OCI-LY3 (cell line): ENCODE measurements around the gene CFAP251.
A peak's percentile ranks its signal among the peaks of the same experiment; 100 is the strongest.

ENCODE experiments used
- H2AFZ ChIP-seq: fragments of 200-600, 300-600 bp; shearing (Covaris generic); 2 replicates; pipeline ENCODE4 v1.6.0; 2014; ENCODE audit warnings: antibody characterized with exemption, low read depth, low read length
- H3K27ac ChIP-seq: fragments of 200-600, 300-600 bp; sonication (generic); 2 replicates; pipeline ENCODE4 v1.5.1; 2014; ENCODE audit warnings: mild to moderate bottlenecking, low read length, moderate library complexity, mixed read lengths
- H3K27me3 ChIP-seq: fragments of 200-600, 300-600 bp; sonication (generic); 2 replicates; pipeline ENCODE4 v1.6.1; 2014; ENCODE audit warnings: low read depth, low read length, mixed read lengths
- H3K36me3 ChIP-seq: fragments of 200-600, 300-600 bp; sonication (generic); replicated peaks from 2 replicates; pipeline ENCODE3; 2014; ENCODE audit warnings: low read depth, low read length, mixed read lengths
- H3K4me1 ChIP-seq: fragments of 300-600, 200-600 bp; sonication (generic); 2 replicates; pipeline ENCODE4 v1.6.1; 2014; ENCODE audit warnings: low read length, mixed read lengths
- H3K4me2 ChIP-seq: fragments of 200-600, 300-600 bp; sonication (generic); 2 replicates; pipeline ENCODE4 v1.6.1; 2014; ENCODE audit warnings: low read length, mixed read lengths
- H3K4me3 ChIP-seq: fragments of 300-600, 200-600 bp; sonication (generic); 2 replicates; pipeline ENCODE4 v1.5.1; 2014; ENCODE audit warnings: antibody characterized with exemption, mild to moderate bottlenecking, low read length, moderate library complexity
- H3K79me2 ChIP-seq: fragments of 300-600, 200-600 bp; shearing (Covaris generic); 2 replicates; pipeline ENCODE4 v1.6.1; 2014; ENCODE audit warnings: mild to moderate bottlenecking, low read length, mixed read lengths
- H3K9ac ChIP-seq: fragments of 300-600, 200-600 bp; shearing (Covaris generic); 2 replicates; pipeline ENCODE4 v1.6.0; 2014; ENCODE audit warnings: mild to moderate bottlenecking, low read length, moderate library complexity
- H3K9me3 ChIP-seq: fragments of 200-600, 300-600 bp; shearing (Covaris generic); 2 replicates; pipeline ENCODE4 v1.6.1; 2014; ENCODE audit warnings: low read length, mixed read lengths; ENCODE audit not compliant: insufficient read depth
- H4K20me1 ChIP-seq: fragments of 200-600, 300-600 bp; sonication (generic); 2 replicates; pipeline ENCODE4 v1.6.1; 2016; ENCODE audit warnings: low read length, mixed read lengths; ENCODE audit not compliant: insufficient read depth
- EZH2phosphoT487 ChIP-seq: fragments of 200-600 bp; shearing (Covaris generic); IDR thresholded peaks from 2 replicates; pipeline ENCODE4 v1.6.1; 2018; ENCODE audit warnings: antibody characterized with exemption, mixed run types, low read depth
- TF ChIP-seq, protein P1 (sequence below): fragments of 200-600, 300-600 bp; sonication (generic); IDR thresholded peaks from 2 replicates; pipeline ENCODE4 v1.5.1; 2014; ENCODE audit warnings: antibody characterized with exemption, low read length, low read depth

Gene CFAP251

DNA sequence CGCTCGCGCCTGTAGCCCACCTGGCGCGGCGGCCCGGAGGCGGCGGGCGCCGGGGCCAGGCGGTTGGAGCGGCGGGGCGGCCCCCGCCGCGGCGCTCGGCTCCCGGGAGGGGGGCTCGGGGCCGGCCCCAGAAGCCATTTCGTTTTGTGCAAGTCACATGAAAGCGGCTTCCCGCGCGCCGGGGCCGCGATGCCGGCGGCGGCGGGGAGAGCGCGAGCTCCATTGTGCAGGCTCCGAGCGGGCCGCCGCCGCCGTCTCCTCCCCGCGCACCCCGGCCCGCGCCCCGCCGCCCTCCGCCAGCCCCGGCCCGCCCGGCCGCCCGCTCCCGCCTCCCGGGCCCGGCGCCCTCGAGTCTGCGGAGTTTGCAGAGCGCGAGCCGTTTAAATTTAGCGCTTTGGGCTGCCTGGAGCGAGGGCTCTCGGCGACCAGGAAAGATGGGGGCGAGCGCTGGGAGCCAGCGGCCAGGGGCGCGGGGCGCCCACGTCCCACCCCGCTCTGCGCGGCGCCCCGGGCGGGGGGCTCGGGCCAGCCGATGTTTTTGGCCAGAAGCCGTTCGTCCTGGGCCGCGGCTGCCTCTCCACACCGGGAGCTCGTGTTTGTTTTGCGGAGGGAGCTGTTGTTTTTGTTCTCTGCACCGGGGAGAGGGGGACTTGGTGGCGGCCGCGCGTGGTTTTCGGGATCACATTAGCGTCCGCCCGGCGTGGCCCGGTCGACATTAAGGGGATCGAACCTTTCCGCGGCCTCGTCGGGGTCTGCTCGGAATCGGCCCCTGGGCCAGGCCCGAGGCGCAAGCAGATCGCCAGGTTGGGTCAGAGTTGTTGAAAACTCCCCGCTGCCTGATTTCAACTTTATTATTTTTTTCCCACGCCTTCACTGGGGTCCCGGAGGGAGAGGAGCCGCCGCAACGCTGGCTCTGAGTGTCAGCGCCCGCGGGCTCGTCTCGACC, 104.3 kb downstream of the CFAP251 start:
- Histone ChIP-seq H3K9ac (peak overlapping the region; percentile 93), H3K27me3 (no peaks in the 10 kb centered on the region), H3K36me3 (peaks cover 15% of the 10 kb centered on the region), H3K27ac (peak overlapping the region; percentile 92), H3K79me2 (peaks cover 70% of the 10 kb centered on the region), H3K9me3 (peaks cover 17% of the 10 kb centered on the region; the same call in 1 of the 2 replicates), H3K4me3 (peak overlapping the region; percentile 81), H3K4me1 (peaks cover 43% of the 10 kb centered on the region), H3K4me2 (peak overlapping the region; percentile 98), H4K20me1 (peaks cover 11% of the 10 kb centered on the region), H2AFZ (0 out of 2 replicates have a peak overlapping the region, but pooled peaks have one; percentile 16)
- TF ChIP-seq, protein P1, sequence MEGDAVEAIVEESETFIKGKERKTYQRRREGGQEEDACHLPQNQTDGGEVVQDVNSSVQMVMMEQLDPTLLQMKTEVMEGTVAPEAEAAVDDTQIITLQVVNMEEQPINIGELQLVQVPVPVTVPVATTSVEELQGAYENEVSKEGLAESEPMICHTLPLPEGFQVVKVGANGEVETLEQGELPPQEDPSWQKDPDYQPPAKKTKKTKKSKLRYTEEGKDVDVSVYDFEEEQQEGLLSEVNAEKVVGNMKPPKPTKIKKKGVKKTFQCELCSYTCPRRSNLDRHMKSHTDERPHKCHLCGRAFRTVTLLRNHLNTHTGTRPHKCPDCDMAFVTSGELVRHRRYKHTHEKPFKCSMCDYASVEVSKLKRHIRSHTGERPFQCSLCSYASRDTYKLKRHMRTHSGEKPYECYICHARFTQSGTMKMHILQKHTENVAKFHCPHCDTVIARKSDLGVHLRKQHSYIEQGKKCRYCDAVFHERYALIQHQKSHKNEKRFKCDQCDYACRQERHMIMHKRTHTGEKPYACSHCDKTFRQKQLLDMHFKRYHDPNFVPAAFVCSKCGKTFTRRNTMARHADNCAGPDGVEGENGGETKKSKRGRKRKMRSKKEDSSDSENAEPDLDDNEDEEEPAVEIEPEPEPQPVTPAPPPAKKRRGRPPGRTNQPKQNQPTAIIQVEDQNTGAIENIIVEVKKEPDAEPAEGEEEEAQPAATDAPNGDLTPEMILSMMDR, result no peak
- TF ChIP-seq EZH2phosphoT487, result no peak

DNA sequence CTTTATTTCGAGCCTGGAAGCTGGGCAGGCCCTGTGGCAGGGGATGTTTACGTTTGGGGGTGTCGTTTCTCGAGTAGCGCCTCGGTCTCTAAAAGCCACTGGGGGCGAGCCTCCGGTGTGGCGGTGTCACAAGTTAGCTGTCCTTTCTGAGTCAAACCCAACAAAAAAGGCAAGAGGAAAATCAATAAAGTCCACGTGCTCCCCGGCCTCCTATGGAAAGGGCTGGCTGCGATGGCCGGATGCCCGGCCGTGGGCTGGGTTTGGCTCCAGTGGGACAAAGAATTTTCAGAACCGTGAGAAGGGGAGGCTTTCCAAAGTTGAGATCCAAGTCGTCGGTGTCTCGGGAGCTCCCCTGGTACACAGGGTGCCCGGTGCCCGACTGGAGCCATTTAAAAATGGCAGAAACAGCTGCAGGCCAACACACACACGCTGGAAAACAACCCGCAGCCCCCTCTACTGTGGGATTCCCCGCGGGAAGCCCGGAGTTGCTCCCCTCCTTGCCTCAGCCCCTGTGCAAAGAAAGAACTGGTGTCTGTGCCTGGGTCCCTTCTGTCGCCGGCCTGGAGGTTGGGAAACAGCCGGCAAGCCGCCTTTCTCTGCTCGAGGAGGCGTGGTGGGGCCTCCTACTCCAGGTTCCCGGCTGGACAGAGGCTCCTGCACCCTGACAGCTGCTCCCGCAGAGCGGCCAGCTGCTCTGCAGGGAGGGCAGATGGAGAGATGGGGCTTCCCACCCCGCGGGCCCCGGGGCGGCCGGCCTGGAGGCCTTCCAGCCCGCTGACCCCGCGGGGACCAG, 105.1 kb downstream of the CFAP251 start:
- H3K27me3 ChIP-seq, result no peaks in the 10 kb centered on the region
- H4K20me1 ChIP-seq, result peaks cover 19% of the 10 kb centered on the region
- H3K4me1 ChIP-seq, result peaks cover 52% of the 10 kb centered on the region
- peak overlapping the region; percentile 98 for H3K4me2 ChIP-seq
- peaks cover 11% of the 10 kb centered on the region; the same call in 1 of the 2 replicates for H3K9me3 ChIP-seq
- peaks cover 13% of the 10 kb centered on the region for H3K36me3 ChIP-seq
- peaks cover 78% of the 10 kb centered on the region for H3K79me2 ChIP-seq
- no peak overlapping the region for H2AFZ ChIP-seq
- TF ChIP-seq EZH2phosphoT487, result no peak
- TF ChIP-seq, protein P1, result no peak
- H3K9ac ChIP-seq, result peak overlapping the region; percentile 93
- peak overlapping the region; percentile 81 for H3K4me3 ChIP-seq
- H3K27ac ChIP-seq, result peak overlapping the region; percentile 92

DNA sequence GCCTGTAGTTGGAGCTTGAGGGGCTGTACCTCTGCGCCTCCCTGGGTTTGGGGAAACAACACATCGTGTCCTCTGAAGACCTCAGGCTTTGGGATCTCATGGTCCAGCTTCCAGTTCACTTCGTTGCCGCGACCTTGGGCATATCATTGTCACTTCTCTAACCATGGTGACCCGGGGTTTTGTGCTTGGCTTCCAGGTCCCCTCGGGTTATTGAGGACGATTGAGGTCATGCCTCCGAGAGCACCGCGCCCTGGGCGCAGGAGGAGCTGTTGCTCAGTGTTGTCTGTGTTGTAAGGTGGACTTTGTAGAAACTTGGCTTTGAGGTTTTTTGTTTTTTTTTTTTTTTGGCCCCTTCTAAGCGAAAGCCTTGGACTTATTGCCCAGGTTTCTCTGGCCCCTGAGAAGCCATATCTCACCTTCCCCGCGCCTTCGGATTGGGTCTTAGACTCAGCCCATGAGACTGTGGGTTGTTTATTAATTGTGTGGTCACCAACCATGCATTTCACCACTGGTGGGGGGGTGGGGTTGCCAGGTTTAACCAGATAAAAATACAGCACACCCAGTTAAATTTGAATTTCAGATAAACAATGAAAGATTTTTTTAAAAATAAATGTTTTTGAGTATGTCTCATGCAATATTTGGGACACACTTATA, 105.9 kb downstream of the CFAP251 start:
- H4K20me1 ChIP-seq, result peaks cover 25% of the 10 kb centered on the region
- no peaks in the 10 kb centered on the region for H3K27me3 ChIP-seq
- peaks cover 6% of the 10 kb centered on the region; the same call in 1 of the 2 replicates for H3K9me3 ChIP-seq
- peak overlapping the region; percentile 98 for H3K4me2 ChIP-seq
- peaks cover 13% of the 10 kb centered on the region for H3K36me3 ChIP-seq
- peaks cover 85% of the 10 kb centered on the region for H3K79me2 ChIP-seq
- H2AFZ ChIP-seq, result no peak overlapping the region
- TF ChIP-seq EZH2phosphoT487, result no peak
- TF ChIP-seq, protein P1, result no peak
- H3K9ac ChIP-seq, result peak overlapping the region; percentile 93
- H3K27ac ChIP-seq, result peak overlapping the region; percentile 92
- H3K4me3 ChIP-seq, result peak overlapping the region; percentile 81
- H3K4me1 ChIP-seq, result peaks cover 59% of the 10 kb centered on the region
